GM12875 (cell line): Measurements from ENCODE around the gene UBXN10.
"Not testable (repeated sequence)": the region's sequence is repeated elsewhere in the genome, so short reads cannot be mapped to it uniquely, and the experiment has no call there.

Experiments used
- H3K4me3 ChIP-seq: one replicate; pipeline ENCODE4 v1.5.1; 2011; ENCODE audit warnings: low read depth, low read length, control low read depth
- CTCF ChIP-seq: IDR thresholded peaks from 2 replicates; pipeline ENCODE4 v1.5.1; 2011; ENCODE audit warnings: low read depth, mild to moderate bottlenecking, control low read depth, inconsistent platforms, low read length, moderate library complexity, borderline replicate concordance; ENCODE audit not compliant: insufficient read depth

UBXN10 gene

GRCh38 chr1:20212085-20212684 is 26.3 kb downstream of the UBXN10 start:
- H3K4me3 ChIP-seq, result no peak overlapping the region
- no peak for TF ChIP-seq CTCF

GRCh38 chr1:20212685-20213331 is 26.9 kb downstream of the UBXN10 start:
- no peak overlapping the region for H3K4me3 ChIP-seq
- peak; percentile 74 for TF ChIP-seq CTCF

GRCh38 chr1:20215716-20216115 is 29.8 kb downstream of the UBXN10 start:
- TF ChIP-seq CTCF, result no peak
- no peak overlapping the region for H3K4me3 ChIP-seq

- peak; percentile 50; the same call in 1 of the 2 replicates for TF ChIP-seq CTCF
- no peak overlapping the region for H3K4me3 ChIP-seq
Measured at GRCh38 chr1:20216574-20216973, 30.7 kb downstream of the UBXN10 start.

- H3K4me3 ChIP-seq, result not testable (repeated sequence)
Measured at GRCh38 chr1:20219053-20219452, 33.2 kb downstream of the UBXN10 start.

GRCh38 chr1:20220036-20220435 is 34.1 kb downstream of the UBXN10 start:
- TF ChIP-seq CTCF, result no peak

GRCh38 chr1:20223106-20223505 is 37.2 kb downstream of the UBXN10 start:
- no peak for TF ChIP-seq CTCF
- H3K4me3 ChIP-seq, result no peak overlapping the region

More at GRCh38 chr1:20220036-20220435, 34.1 kb downstream of the UBXN10 start:
- no peak overlapping the region for H3K4me3 ChIP-seq
